Neuronal stem cell (in vitro differentiated cells): Measurements from ENCODE around the gene EMP2.

Source experiments
- DNase-seq: peaks from one replicate; pipeline ENCODE4 v3.0.0-alpha.2; 2013; ENCODE audit warnings: low spot score
- H2AFZ ChIP-seq: one replicate; pipeline ENCODE4 v1.6.1; 2013; ENCODE audit warnings: mild to moderate bottlenecking, low read length, inconsistent platforms
- H2AK5ac ChIP-seq: 2 replicates; pipeline ENCODE4 v1.6.1; 2013; ENCODE audit warnings: low read depth, mild to moderate bottlenecking, inconsistent platforms, low read length, moderate library complexity, mixed read lengths
- H2BK120ac ChIP-seq: 2 replicates; pipeline ENCODE4 v1.6.1; 2013; ENCODE audit warnings: low read depth, mild to moderate bottlenecking, inconsistent platforms, low read length, moderate library complexity, mixed read lengths
- H2BK12ac ChIP-seq: one replicate; pipeline ENCODE4 v1.6.1; 2013; ENCODE audit warnings: low read length, inconsistent platforms
- H2BK15ac ChIP-seq: 2 replicates; pipeline ENCODE4 v1.6.1; 2013; ENCODE audit warnings: mild to moderate bottlenecking, low read length, inconsistent platforms, mixed read lengths
- H2BK5ac ChIP-seq: one replicate; pipeline ENCODE4 v1.6.1; 2013; ENCODE audit warnings: inconsistent platforms, mild to moderate bottlenecking, low read length, moderate library complexity
- H3K14ac ChIP-seq: one replicate; pipeline ENCODE4 v1.6.1; 2013; ENCODE audit warnings: low read length, inconsistent platforms
- H3K18ac ChIP-seq: 2 replicates; pipeline ENCODE4 v1.6.1; 2013; ENCODE audit warnings: low read length, inconsistent platforms
- H3K23ac ChIP-seq: 2 replicates; pipeline ENCODE4 v1.6.1; 2013; ENCODE audit warnings: low read depth, mild to moderate bottlenecking, mixed read lengths, low read length, inconsistent platforms; ENCODE audit not compliant: poor library complexity
- H3K27ac ChIP-seq: replicated peaks from 3 replicates; pipeline ENCODE4 v1.5.1; 2013; ENCODE audit warnings: low read length, inconsistent platforms
- H3K27me3 ChIP-seq, 3 experiments: 2 replicates each; pipeline ENCODE4 v1.6.1; 2013; ENCODE audit warnings: low read length in 3 of 3, mild to moderate bottlenecking in 2 of 3, inconsistent platforms in 1 of 3, low read depth in 1 of 3, mixed read lengths in 1 of 3, moderate library complexity in 1 of 3; ENCODE audit not compliant: control insufficient read depth in 3 of 3, insufficient read depth in 3 of 3
- H3K36me3 ChIP-seq, 2 donors: replicated peaks in 1 of 2; 2 replicates each; pipeline ENCODE4 v1.6.1; 2013; ENCODE audit warnings: low read length in 2 of 2; ENCODE audit not compliant: control insufficient read depth in 2 of 2, insufficient read depth in 2 of 2
- H3K4ac ChIP-seq: 2 replicates; pipeline ENCODE4 v1.6.1; 2013; ENCODE audit warnings: inconsistent platforms, mild to moderate bottlenecking, low read length, moderate library complexity
- H3K4me1 ChIP-seq, 2 donors: 1 replicate in 1 of 2; 2 replicates in 1 of 2; pipeline ENCODE4 v1.6.1; 2013; ENCODE audit warnings: low read length in 2 of 2, low read depth in 1 of 2; ENCODE audit not compliant: control insufficient read depth in 2 of 2, insufficient read depth in 1 of 2
- H3K4me2 ChIP-seq: one replicate; pipeline ENCODE4 v1.6.1; 2013; ENCODE audit warnings: mild to moderate bottlenecking, low read length, inconsistent platforms; ENCODE audit not compliant: insufficient read depth, poor library complexity, severe bottlenecking
- H3K4me3 ChIP-seq, 2 donors: 2 replicates each; pipeline ENCODE4 v1.5.1; 2013; ENCODE audit warnings: low read length in 2 of 2, mild to moderate bottlenecking in 2 of 2, inconsistent platforms in 1 of 2, moderate library complexity in 1 of 2
- H3K79me1 ChIP-seq: one replicate; pipeline ENCODE4 v1.6.1; 2013; ENCODE audit warnings: low read depth, mild to moderate bottlenecking, inconsistent platforms, low read length, moderate library complexity
- H3K9ac ChIP-seq: one replicate; pipeline ENCODE4 v1.6.1; 2013; ENCODE audit warnings: mild to moderate bottlenecking, low read depth, low read length, inconsistent platforms; ENCODE audit not compliant: poor library complexity
- H3K9me3 ChIP-seq, 2 donors: replicated peaks in 1 of 2; 2 replicates each; pipeline versions ENCODE3 to v1.6.1; 2013; ENCODE audit warnings: low read length in 2 of 2, mild to moderate bottlenecking in 2 of 2, inconsistent platforms in 1 of 2, low read depth in 1 of 2, mixed read lengths in 1 of 2, moderate library complexity in 1 of 2; ENCODE audit not compliant: control insufficient read depth in 2 of 2, insufficient read depth in 1 of 2
- H4K8ac ChIP-seq: one replicate; pipeline ENCODE4 v1.6.1; 2013; ENCODE audit warnings: low read depth, mild to moderate bottlenecking, inconsistent platforms, low read length, moderate library complexity
- H4K91ac ChIP-seq: one replicate; pipeline ENCODE4 v1.6.1; 2013; ENCODE audit warnings: low read length, low read depth, mild to moderate bottlenecking, inconsistent platforms; ENCODE audit not compliant: poor library complexity
- WGBS, 2 donors: extraction: QIAGEN DNeasy Blood & Tissue Kit; methylation state at CpG; one replicate each; pipeline ENCODE4 v1.1.7; 2013; ENCODE audit warnings: missing lambda C conversion rate in 2 of 2, mixed read lengths in 1 of 2; ENCODE audit not compliant: insufficient read length in 2 of 2, insufficient replicate concordance in 1 of 2; ENCODE audit errors: extremely low coverage in 2 of 2; 5-methylcytosine and 5-hydroxymethylcytosine counted together

The EMP2 gene

DNA sequence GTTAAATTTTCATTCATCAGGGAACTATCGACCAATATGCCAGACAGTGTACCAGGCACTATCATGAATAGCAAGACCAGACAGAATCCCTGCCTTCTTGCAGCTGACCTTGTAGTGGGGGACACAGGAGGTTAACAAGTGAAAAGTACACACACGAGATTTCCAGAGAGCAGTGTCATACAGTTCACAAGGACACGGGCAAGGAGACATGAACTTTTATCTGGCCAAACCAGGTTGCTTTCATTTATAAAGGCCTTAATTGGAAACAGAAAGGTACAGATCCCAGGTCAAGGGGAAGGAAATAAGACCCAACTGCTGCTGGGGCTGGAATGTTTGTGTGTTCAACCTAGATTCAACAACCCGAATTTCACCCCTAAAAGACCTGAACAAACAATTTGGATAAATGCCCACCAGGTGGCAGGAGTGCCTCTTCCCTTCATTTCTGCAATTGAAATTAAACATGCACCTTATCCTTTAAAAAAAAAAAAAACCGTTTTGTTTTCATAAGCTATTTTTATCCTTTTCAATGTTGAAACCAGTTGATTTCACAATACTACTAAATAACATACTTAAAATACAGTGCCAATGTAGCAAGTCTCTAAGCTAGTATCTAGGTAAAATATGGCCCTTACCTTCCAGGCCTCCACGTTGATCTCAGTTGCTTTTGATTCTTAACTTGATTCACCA lies 65.9 kb downstream of the EMP2 start:
- no peak overlapping the region for H3K18ac ChIP-seq
- no peak overlapping the region for H3K9ac ChIP-seq
- H3K14ac ChIP-seq = no peak overlapping the region
- no peak overlapping the region for H2AFZ ChIP-seq
- no peak overlapping the region for H3K4me3 ChIP-seq
- no peak overlapping the region for H3K4ac ChIP-seq
- H3K4me2 ChIP-seq = no peak overlapping the region
- no peak overlapping the region for H2BK15ac ChIP-seq
- no peak overlapping the region for H2BK12ac ChIP-seq
- no peak overlapping the region for H4K8ac ChIP-seq
- H4K91ac ChIP-seq = no peak overlapping the region
- H2BK120ac ChIP-seq = no peak overlapping the region
- no peaks in the 10 kb centered on the region for H3K4me1 ChIP-seq
- no CpG with 5 or more reads among the region's 6 CpGs for WGBS, 2 donors
- H3K23ac ChIP-seq = no peak overlapping the region
- H3K9me3 ChIP-seq = no peaks in the 10 kb centered on the region
- H3K36me3 ChIP-seq = no peaks in the 10 kb centered on the region
- no peak overlapping the region for H2BK5ac ChIP-seq
- no peaks in the 10 kb centered on the region for H3K79me1 ChIP-seq
- no peak overlapping the region for H2AK5ac ChIP-seq
- DNase-seq = peak; percentile 33
- no peaks in the 10 kb centered on the region for H3K27me3 ChIP-seq
- no peak overlapping the region for H3K27ac ChIP-seq

DNA sequence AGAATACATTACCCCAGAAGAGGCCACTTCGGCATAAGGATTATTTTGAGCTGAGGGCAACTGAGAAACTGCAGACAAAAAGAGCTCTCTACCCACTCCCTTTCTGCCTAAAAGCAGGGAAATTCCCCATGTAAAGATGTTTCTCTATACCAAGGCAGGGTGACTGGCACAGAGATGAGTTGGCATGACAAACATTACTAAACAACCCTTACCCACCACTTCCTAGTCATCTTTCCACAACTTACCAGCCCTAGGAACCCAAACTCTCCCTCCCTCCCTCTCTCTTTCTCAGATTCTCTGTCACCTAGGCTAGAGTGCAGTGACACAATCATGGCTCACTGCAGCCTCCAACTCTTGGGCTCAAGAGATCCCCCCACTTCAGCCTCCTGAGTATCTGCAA lies 68.6 kb downstream of the EMP2 start:
- no peak overlapping the region for H2AFZ ChIP-seq
- DNase-seq = no peak
- no peak overlapping the region for H3K4ac ChIP-seq
- no peak overlapping the region for H2AK5ac ChIP-seq
- no peak overlapping the region for H3K14ac ChIP-seq
- H2BK120ac ChIP-seq = no peak overlapping the region
- H2BK15ac ChIP-seq = no peak overlapping the region
- H3K18ac ChIP-seq = no peak overlapping the region
- no peak overlapping the region for H3K4me2 ChIP-seq
- no peak overlapping the region for H2BK5ac ChIP-seq
- no peaks in the 10 kb centered on the region for H3K9me3 ChIP-seq
- H3K9ac ChIP-seq = no peak overlapping the region
- no CpG with 5 or more reads among the region's 1 CpG for WGBS, 2 donors
- no peaks in the 10 kb centered on the region for H3K4me1 ChIP-seq
- H4K8ac ChIP-seq = no peak overlapping the region
- no peak overlapping the region for H3K27ac ChIP-seq
- H4K91ac ChIP-seq = no peak overlapping the region
- no peaks in the 10 kb centered on the region for H3K79me1 ChIP-seq
- no peak overlapping the region for H3K4me3 ChIP-seq
- no peaks in the 10 kb centered on the region for H3K36me3 ChIP-seq
- no peak overlapping the region for H2BK12ac ChIP-seq
- H3K23ac ChIP-seq = no peak overlapping the region
- H3K27me3 ChIP-seq = no peaks in the 10 kb centered on the region

DNA sequence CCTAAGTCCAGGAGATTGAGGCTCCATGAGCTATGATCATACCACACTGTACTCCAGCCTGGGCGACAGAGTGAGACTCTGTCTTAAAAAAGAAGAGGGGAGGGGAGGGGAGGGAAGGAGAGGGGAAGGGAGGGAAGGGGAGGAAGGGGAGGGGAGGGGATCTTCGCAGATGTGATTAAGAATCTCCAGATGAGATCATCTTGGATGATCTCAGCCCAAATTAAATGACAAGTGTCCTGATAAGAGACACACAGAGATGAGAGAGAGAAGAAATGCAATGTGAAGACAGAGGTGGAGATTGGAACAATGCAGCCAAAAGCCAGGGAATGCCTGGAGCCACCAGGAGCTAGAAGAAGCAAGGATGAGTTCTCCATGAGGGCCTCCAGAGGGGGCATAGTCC lies 70.1 kb downstream of the EMP2 start:
- H2AFZ ChIP-seq = no peak overlapping the region
- H3K9ac ChIP-seq = no peak overlapping the region
- H3K9me3 ChIP-seq = no peaks in the 10 kb centered on the region
- H3K23ac ChIP-seq = no peak overlapping the region
- no peak overlapping the region for H3K4ac ChIP-seq
- no peak overlapping the region for H2AK5ac ChIP-seq
- no peaks in the 10 kb centered on the region for H3K27me3 ChIP-seq
- H3K4me3 ChIP-seq = no peak overlapping the region
- H3K4me2 ChIP-seq = no peak overlapping the region
- no peaks in the 10 kb centered on the region for H3K36me3 ChIP-seq
- DNase-seq = no peak
- no peaks in the 10 kb centered on the region for H3K4me1 ChIP-seq
- no CpG with 5 or more reads among the region's 2 CpGs for WGBS, 2 donors
- H3K79me1 ChIP-seq = no peaks in the 10 kb centered on the region
- H4K91ac ChIP-seq = no peak overlapping the region
- no peak overlapping the region for H3K14ac ChIP-seq
- H3K27ac ChIP-seq = no peak overlapping the region
- H2BK12ac ChIP-seq = no peak overlapping the region
- no peak overlapping the region for H4K8ac ChIP-seq
- H3K18ac ChIP-seq = no peak overlapping the region
- no peak overlapping the region for H2BK120ac ChIP-seq
- no peak overlapping the region for H2BK15ac ChIP-seq
- H2BK5ac ChIP-seq = no peak overlapping the region

DNA sequence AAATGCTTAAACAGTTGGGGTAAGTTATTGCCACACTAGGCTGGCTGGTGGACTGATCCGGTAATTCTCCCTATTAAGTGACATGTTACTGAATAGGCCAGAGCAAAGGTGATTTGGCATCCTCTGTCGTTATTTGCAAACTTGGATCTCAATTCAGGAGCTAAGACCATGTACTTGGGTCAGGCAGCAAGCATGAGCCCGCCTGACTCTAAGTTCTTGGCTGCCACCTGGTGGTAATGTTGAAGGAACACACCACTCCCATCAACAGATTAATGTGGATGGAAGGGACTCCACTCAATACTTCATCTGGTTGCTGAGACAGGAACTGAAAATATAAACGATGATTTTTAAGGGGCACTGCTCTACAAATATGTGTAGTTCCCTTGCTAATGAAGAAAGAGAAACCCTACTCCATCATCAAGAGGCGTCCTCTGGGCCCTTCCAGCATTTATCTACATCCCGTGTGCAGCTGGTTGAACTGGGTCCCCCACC lies 70.8 kb downstream of the EMP2 start:
- no CpG with 5 or more reads among the region's 6 CpGs for WGBS, 2 donors
- H3K9ac ChIP-seq = no peak overlapping the region
- H3K36me3 ChIP-seq = no peaks in the 10 kb centered on the region
- H2BK120ac ChIP-seq = no peak overlapping the region
- H3K4me3 ChIP-seq = no peak overlapping the region
- H4K91ac ChIP-seq = no peak overlapping the region
- no peaks in the 10 kb centered on the region for H3K9me3 ChIP-seq
- no peak overlapping the region for H2AK5ac ChIP-seq
- peak; percentile 75 for DNase-seq
- H3K4ac ChIP-seq = no peak overlapping the region
- no peak overlapping the region for H3K4me2 ChIP-seq
- no peaks in the 10 kb centered on the region for H3K27me3 ChIP-seq
- H2BK12ac ChIP-seq = no peak overlapping the region
- no peak overlapping the region for H3K27ac ChIP-seq
- H2BK5ac ChIP-seq = no peak overlapping the region
- no peak overlapping the region for H3K18ac ChIP-seq
- H4K8ac ChIP-seq = no peak overlapping the region
- H3K23ac ChIP-seq = no peak overlapping the region
- no peaks in the 10 kb centered on the region for H3K4me1 ChIP-seq
- H3K14ac ChIP-seq = no peak overlapping the region
- no peak overlapping the region for H2BK15ac ChIP-seq
- no peaks in the 10 kb centered on the region for H3K79me1 ChIP-seq
- H2AFZ ChIP-seq = no peak overlapping the region
